LoVo (cell line): ENCODE results near the gene PRCD.
"Not testable (repeated sequence)": the region's sequence is repeated elsewhere in the genome, so short reads cannot be mapped to it uniquely, and the experiment has no call there.

Source experiments
- DNase-seq: peaks from one replicate; pipeline ENCODE4 v3.0.0-alpha.2; 2016; ENCODE audit warnings: low spot score

Gene PRCD

DNA sequence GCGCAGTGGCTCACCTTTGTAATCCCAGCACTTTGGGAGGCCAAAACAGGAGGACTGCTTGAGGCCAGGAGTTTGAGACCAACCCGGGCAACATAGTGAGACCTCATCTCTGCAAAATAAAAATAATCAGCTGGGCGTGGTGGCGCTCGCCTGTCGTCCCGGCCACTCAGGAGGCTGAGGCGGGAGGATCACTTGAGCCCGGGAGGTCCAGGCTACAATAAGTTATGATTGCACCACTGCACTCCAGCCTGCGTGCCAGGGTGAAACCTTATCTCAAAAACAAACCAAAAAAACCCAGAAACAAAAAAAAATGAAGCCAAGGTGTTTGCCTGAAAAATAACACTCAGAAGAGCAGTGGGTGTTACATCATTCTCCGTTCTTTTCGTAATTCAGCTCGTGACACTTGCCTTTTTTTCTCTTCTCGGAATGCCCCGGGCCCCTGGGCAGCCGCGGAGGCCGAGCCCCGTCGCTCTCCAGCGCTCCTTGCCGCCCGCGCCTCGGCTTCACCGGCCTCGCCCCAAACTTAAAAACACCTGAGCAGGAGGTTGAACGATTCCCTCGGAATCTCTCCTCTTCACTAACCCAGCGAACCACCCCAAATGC is 17.0 kb downstream of the PRCD start:
- DNase-seq = no peak

GRCh38 chr17:76557368-76558197 is 17.7 kb downstream of the PRCD start:
- peak; percentile 97 for DNase-seq

- DNase-seq = peak; percentile 33
Measured at GRCh38 chr17:76558198-76559095, 18.6 kb downstream of the PRCD start.

DNA sequence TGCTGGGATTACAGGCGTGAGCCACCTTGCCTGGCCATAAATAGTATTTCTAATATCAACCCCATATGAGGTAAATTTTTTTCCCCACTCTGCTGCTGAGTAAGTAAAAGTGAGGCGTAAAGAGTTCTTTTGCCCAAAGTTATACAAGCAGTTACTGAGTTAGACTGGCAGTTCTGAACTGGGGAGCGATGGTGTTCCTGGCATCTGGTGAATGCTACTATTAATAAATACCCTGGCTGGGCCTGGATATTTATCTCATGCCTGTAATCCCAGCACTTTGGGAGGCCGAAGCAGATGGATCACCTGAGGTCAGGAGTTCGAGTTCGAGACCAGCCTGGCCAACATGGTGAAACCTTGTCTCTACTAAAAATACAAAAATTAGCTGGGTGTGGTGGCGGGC is 19.6 kb downstream of the PRCD start:
- DNase-seq = not testable (repeated sequence)

DNA sequence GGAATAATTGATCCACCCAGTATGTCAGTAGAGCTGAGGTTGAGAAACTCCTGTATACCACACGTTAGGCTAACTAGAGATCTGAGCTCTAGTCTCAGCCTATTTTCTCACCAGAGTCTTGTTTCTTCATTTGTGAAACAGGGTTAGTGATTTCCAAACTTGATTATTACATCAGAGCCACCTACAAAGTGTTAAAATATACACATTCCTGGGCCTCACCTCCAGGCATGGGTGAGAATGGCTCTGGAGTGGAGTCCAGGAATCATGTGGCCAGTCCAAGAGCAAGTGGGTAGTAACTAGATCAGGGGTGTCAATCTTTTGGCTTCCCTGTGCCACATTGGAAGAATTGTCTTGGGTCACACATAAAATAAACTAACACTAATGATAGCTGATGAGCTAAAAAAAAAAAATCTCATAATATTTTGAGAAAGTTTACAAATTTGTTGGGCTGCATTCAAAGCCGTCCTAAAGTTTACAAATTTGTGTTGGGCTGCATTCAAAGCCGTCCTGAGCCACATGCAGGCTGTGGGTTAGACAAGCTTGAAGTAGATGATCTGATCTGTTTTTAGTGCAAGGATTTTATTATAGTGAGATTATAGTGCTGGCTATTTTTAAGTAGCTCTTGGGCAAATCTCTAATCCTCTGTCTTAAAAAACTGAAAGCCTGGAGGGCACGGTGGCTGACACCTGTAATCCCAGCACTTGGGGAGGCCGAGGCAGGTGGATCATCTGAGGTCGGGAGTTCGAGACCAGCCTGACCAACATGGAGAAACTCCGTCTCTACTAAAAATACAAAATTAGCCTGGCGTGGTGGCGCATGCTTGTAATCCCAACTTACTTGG is 20.4 kb downstream of the PRCD start:
- DNase-seq = no peak

- DNase-seq = no peak
Measured at GRCh38 chr17:76560877-76561221, 21.0 kb downstream of the PRCD start.

DNA sequence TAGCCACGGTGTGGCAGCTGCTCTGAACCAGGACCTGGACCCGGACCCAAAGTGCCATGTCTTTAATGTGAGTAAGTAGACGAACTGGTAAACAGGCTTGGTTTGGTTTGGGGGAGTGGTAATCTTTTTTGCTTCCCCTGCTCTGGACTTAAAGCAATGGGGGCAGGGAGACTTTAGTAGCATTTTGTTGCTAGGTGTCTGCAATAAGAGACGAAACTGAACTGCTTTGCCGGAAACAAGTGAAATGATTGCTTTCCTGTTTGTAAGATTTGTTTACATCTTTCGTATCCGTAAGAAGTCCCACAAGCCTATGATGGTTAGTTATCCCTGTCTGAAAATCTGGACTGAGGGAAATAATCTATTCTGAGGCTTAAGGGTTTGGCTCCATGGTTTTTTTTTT is 21.5 kb downstream of the PRCD start:
- DNase-seq = no peak

GRCh38 chr17:76561799-76562268 is 22.0 kb downstream of the PRCD start:
- no peak for DNase-seq

DNA sequence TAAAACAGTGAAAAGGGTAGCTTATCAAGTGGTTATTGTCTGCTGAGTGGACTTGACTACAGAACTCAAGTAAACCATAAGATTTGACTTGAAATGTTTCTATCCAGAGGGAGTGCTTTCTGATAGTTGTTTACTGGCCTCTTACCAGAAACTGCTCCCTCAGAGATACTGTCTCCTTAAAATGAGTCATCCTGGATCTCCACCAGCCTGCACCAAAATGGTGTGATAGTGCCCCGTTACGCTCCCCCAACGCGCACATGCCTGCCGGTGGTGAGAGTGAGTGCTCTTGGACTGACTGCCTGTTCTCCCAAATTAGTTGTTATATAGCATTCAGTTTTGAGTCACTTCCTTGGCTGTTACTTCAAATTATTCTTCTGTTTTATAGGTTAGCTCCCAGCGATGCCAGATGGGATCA is 22.9 kb downstream of the PRCD start:
- no peak for DNase-seq

DNA sequence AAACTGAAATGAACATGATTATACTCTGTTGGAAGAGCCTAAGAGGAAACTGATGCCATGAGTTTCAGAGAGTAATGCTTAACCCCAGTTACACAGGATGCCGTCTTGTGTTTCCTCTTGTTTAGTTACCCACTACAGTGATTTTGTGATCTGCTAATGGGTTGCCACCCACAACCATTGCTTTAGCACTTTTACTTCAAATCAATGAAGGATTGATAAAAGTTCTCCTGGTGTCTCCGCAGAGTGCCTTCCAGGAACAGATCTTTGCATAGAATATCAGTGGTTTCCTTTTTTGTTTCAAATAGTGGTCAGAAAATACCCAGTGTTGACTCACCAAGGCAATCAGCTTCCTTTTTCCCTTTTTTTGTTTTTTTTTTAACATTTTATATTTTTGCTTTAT is 23.5 kb downstream of the PRCD start:
- DNase-seq = not testable (repeated sequence)

GRCh38 chr17:76564991-76565727 is 25.3 kb downstream of the PRCD start:
- not testable (repeated sequence) for DNase-seq

DNA sequence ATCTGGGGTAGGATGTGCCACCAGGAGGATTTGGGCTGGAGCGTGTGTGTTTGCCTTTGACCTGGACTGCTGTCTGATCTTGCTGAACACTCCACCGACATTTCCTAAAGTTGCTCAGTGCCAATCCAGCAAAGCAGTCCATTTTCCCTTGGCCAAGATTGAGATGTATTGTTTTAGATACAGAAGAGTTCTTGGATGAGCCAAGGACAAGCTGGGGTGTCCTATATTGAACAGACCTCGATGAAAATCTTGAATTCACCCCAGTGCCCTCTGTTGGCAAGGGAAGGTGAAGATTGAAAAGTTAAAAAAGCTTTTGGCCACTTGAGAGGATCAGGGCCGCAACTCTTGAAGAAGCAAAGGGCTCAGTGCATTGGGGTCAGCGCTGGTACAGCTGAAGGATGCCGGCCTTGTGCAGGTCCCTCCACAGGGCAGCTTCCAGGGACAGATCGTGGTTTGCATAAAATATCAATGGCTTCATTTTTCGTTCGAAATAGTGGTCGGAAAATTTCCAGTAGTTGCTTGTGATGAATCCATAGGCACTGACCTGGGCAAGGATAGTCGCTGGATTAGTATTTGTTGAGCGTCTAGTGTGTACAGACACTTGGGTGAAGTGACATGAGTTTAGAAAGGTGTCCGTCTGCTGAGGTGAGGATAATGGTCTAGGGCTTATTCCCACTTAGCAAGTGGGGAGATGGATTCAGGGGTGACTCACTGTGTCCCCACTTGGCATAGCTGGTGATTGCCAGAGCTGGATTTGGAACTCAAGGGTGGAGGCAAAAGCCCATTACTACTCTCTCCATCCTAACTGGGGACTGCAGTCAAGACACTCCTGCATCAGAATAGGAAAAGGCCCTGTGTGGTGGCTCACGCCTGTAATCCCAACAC is 26.1 kb downstream of the PRCD start:
- DNase-seq = no peak

DNA sequence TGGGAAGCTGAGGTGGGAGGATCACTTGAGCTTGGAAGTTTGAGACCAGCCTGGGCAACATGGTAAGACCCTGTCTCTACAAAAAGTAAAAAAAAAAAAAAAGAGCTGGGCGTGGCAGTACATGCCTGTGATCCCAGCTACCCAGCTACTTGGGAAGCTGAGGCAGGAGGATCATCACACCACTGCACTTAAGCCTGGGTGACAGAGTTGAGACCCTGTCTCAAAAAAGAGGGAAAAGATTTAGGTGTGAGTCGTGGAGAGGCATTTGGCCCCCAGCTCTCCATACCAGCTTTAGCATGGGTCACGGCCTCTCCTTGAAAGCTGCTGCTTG is 26.7 kb downstream of the PRCD start:
- DNase-seq = no peak

DNA sequence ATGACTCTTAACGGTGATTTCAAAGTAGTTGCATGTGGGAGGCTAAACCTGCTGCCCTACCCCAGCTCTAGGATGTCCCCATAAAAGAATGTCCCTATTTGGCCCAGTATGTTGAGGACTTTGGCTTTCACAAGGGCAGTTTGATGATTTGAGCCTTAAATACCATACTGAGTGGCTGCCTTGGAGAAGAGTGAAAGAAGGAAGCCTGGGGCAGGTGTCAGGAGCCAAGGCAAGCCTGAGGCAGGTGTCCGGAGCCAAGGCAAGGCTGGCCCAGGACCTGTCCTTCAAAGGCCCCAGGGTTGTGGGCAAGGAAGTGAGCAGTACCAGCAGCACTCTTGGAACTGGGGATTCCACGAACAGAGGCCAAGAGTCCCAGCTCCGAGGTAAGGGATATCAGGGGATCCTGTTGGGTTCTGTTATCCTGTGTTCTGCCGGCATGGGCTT is 27.2 kb downstream of the PRCD start:
- DNase-seq = no peak

GRCh38 chr17:76567634-76568432 is 28.0 kb downstream of the PRCD start:
- no peak for DNase-seq

- no peak for DNase-seq
Measured at GRCh38 chr17:76568811-76569221, 29.0 kb downstream of the PRCD start.

GRCh38 chr17:76569607-76570279 is 29.9 kb downstream of the PRCD start:
- DNase-seq = no peak

GRCh38 chr17:76570457-76570856 is 30.6 kb downstream of the PRCD start:
- no peak for DNase-seq
